GM21447 (cell line): Measurements from ENCODE around the gene RDM1.
"Not testable (repeated sequence)": the region's sequence is repeated elsewhere in the genome, so short reads cannot be mapped to it uniquely, and the experiment has no call there.

Experiments used
- ATAC-seq: cut with Tn5 transposase; IDR thresholded peaks from one replicate; pipeline ENCODE4 v1.9.1; 2021; ENCODE audit not compliant: unreplicated experiment

Gene RDM1, protein sequence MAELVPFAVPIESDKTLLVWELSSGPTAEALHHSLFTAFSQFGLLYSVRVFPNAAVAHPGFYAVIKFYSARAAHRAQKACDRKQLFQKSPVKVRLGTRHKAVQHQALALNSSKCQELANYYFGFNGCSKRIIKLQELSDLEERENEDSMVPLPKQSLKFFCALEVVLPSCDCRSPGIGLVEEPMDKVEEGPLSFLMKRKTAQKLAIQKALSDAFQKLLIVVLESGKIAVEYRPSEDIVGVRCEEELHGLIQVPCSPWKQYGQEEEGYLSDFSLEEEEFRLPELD

DNA sequence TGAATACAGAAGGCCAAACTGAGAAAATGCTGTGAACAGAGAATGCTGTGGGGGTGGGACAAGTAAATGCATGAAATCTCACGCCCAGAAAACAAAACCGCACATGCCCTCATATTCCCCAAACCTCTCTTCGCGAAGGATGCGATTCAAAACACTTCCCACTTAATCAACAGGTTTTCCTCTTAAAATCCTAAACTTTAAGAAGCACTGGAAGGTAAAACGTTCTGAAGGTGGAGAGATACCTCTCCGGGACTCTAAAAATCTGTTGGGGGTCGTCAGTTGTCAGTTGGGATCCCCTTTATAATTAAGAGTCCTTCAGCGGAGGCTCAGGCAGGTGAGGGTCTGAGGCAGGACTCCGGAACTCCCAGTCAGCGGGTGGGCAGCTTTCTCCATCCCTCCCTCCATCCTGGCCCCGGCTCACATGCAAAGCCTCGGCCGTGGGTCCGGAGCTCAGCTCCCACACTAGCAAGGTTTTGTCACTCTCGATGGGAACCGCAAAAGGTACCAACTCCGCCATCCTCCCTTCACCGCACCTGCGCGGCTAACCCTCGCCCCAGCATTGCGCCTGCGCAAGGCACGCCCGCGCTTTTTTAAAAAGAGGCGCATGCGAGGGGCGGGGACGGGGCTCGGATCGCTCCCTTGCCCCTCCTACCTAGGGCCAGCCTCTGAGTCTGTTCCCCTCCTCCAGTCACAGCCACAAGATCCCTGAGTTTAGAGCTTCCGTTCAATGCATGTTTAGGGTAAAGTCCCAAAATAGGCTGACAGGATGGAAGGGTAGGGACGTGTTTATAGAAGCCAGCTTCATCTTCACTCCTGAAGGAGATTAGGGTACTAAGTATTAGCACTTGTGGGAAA is at the start of gene RDM1:
Gene RDM1 (minus strand): TSS at position 563 of the 855 bp plus-strand sequence. CDS start 46 bp downstream, at position 517.
- ATAC-seq = no peak

DNA sequence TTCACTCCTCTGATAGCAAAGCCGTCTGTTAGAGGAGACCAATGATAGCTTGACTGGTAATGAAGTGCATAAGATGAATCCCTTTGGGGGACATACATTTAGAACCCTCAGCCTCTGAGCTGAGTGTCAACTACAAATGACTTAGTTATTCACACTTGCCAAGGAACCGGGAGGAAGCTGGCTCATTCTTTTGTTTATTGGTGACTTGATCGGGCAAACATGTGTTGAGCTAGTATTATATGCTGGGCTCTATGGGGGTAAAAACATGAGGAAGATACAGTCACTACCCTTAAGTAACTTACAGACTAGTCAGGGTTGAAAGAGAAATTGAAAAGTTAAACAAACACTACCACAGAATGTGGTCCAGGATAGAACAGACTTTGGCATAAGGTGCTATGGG is 47.8 kb upstream of the RDM1 start:
- no peak for ATAC-seq

DNA sequence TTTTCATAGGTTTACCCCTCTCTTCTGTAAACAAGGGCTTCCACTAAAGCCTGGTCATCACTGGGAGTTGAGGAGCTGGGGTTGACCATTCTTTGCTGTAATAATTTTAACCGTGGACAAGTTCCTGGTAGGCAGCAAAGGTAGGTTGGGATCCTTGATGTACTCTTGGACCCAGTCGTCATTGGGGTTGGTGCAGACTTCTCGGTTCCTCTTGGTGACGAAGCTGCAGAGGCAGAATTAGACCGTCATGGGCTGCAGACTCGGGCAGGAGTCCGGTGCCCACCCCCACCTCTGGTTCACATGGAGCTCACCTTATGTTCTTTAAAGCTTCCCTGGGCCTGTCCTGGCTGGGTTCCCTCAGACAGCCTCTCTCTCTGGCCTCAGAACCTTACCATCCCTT is 46.9 kb upstream of the RDM1 start:
- ATAC-seq = no peak

DNA sequence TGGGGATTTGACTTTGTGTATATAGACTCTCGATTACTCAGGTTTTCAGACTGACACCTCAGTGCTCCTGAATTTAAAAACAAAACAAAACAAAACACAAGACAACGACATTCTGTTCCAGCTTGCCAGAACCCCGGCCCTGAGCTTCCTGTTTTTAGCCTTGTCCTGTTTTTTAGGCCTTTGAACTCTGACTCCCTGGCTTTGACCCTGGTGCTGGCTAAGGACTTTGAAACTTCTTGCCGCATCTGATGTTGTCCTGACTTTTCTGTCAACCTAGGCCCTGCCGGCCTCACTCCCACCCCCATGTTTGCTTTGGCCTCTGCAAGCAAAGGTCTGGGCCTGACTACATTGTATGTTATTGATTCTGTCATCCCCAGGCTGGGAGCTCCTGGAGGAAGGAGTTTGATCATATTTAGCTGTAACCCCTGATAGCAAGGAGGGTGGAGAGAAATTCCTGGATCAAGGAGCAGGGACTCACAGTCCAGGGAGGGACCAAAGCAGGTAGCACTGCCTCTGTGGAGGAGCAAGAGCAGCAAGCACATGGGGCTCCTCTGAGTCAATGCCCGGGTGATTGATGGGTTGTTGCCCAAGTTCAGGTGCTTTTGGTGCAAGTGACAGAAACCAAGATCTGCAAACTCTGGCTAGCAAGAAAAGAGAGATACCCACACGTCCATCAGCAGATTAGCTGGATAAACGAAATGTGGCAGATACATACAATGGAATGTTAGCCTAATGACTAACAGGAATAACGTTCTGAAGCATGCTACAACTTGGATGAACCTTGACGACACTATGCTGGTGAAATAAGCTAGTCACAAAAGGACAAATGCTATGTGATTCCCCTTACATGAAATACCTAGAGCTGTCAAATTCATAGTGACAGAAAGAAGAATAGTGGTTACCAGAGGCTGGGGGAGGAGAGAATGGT is 43.0 kb upstream of the RDM1 start:
- no peak for ATAC-seq

DNA sequence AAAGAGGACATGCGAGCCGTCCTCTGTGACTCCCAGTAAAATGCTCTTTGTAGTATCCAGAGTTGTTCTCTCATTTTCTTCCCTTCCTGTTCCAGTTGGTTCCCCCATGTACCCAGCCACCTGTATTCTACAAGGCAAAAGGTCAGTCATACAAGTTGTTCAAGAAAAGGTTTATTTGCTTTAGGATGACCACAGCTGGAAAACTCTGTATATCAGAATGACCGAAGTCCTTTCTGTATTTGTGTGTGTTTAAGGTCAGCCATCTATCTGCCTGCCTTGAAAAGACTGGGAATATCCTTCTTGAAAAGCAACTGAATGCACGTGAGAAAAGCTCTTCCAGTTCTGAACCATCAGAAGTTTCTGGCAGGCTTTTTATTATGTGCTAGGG is 42.4 kb upstream of the RDM1 start:
- no peak for ATAC-seq

DNA sequence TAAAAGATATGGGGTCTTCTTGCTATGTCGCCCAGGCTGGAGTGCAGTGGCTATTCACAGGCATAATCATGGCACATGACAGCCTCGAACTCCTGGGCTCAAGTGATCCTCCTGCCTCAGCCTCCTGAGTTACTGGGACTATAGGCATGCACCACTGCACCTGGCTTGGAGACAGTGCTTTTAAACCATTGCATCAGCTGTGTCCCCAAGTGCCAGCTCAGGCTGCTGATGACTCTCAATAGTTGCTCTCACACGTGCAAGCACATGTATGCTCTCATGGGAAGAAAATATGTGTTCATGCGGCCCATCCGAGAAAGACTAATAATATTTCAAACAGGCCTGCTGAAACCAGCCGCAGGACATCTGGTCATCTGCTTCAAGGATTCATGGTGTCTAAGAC is 42.0 kb upstream of the RDM1 start:
- ATAC-seq = no peak

DNA sequence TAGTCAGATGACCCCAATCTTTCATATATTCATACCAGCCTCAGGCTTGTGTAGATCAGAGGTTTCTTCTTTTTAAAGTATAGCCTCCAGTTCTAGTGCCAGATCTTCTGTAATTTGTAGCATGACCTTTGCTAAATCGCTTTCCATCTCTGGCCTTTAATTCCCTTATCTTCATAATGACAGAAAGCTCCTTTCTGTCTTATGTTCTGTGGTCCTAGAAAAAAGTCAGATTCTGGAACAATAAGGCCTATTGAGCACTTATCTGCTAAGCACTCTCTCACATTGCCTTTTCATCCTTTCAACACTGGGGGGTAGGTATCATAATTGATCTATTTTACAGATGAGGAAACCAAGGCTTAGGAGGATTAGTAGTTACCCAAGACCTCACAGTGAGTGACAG is 41.5 kb upstream of the RDM1 start:
- no peak for ATAC-seq

DNA sequence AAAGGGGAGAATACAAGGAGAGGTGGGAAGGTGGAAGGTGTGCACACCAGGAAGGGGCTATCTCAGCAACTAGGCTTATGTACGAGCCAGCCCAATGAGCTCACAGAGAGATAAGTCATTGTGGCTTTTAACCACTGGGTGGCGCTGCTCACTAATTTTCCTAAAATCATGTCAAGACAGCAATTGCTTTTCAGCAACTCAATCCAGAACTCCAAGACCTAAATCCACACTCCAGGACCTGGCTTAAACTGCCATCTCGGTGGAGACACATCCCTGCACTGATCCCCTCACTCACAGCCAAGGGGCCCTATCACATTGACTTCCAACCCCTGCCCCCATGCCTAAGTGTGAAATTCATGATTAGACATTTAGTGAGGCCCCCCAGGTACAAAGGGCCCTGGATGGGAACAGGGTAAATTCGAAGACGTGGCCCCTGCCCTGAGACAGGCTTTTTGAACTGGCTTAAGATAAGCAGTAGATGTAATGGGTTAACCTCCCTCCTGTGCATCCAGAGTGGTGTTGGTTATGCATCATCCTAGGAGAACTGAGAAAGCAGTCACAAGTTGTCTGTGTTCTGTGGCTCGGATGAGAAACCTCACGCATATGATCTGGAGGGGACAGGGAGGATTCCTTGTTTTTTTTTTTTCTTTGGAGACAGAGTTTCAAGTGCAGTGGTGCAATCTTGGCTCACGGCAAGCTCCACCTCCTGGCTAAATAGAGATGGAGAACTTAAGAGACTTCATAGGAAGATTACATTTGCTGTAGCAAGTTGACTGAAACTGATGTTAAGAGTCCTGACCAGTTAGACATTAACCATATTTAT is 39.2 kb upstream of the RDM1 start:
- ATAC-seq = no peak

DNA sequence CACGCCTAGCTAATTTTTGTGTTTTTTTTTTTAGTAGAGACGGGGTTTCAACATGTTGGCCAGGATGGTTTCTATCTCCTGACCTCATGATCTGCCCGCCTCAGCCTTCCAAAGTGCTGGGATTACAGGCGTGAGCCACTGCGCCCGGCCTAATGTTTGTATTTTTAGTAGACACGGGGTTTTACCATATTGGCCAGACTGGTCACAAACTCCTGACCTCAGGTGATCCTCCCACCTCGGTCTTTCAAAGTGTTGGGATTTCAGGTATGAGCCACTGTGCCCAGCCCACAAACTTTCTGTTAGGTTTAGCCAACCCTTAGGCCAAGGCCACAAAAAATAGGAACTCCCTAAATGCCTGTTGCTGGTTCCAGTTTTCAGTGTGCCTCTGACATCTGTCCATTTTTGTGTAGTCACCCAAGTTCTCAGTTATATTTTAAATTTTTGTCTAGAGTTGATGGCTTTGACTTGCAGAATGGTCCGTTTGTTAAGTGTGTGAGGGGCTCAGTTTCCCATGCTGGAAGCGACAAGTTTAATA is 38.0 kb upstream of the RDM1 start:
- no peak for ATAC-seq

DNA sequence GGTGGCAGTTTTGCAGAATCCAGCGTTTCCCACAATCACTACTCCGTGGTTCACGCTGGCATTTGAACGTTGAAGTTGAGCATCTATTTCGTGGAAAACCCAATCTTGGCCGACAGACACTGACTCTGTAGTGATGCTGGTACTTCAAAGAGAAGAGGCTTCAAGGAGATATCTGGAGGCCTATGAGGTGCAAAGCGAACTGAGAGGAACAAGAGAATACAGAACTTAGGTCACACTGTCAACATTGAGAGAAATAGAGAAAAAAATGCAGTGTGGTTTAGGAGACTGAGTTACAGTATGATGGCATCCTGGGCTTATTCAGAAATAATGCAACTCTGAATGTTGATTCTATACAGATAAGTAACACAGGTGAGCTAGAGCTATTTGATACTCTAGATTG is 34.7 kb upstream of the RDM1 start:
- ATAC-seq = no peak

DNA sequence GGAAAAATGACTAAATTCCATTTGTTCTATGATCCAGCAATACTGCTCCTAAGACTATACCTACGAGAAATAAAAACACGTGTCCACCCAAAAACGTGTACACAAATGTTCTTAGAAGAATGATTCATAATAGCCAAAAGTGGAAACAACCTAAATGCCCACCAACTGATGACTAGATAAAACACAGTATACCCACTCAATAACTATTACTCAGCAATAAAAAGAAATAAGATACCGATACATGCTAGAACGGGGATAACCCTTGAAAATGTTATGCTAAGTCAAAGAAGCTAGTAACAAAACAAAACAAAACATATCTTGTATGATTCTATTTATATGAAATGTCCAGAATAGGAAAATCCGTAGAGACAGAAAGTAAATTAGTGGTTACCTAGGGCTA is 33.1 kb upstream of the RDM1 start:
- no peak for ATAC-seq

DNA sequence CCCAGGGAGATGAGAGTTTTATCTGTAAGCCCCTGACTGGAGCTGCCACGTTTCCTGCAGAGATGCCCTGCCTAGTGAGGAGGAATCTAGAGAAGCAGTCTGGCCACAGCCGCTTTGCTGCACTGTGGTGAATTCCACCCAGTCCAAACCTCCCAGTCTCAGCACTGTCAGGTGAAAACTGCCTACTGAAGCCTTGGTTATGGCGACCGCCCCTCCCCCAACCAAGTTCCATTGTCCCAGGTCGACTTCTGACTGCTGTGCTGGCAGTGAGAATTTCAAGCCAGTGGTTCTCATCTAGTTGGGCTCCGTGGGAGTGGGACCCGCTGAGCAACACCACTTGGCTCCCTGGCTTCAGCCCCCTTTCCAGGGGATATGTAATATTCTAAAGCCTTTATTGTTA is 23.1 kb upstream of the RDM1 start:
- no peak for ATAC-seq

DNA sequence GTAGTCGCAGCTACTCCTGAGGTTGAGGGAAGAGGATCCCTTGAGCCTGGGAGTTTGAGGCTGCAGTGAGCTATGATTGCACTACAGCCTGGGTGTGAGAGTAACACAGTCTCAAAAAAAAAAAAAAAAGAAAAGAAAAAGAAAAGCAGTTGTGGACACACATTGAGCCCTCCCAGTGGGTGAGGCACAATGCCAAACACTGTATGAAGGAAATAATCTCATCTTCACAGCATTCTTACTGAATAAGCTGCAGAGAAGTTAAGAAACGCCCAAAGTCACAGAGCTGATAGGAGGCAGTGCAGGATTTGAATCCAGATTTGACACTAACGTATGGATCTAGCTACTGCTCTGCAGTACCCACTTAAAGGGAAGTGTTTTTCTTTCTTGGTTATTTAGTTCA is 18.8 kb upstream of the RDM1 start:
- ATAC-seq = no peak

DNA sequence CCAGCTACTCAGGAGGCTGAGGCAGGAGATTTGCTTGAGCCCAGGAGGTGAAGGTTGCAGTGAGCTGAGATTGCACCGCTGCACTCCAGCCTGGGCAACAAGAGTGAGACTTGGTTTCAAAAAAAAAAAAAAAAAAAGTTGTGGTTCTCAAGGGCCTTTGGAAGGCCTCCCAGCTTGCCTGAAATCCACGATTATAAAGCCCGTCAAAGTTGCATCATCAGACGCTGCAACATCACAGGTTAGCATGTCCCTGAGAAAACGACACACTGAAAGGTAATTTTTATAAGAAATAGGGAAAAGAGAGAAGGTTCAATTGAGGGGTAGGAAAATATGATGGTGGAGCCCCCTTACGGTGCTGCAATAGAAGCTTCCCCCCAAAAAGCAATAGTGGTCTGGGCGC is 17.5 kb upstream of the RDM1 start:
- ATAC-seq = no peak

DNA sequence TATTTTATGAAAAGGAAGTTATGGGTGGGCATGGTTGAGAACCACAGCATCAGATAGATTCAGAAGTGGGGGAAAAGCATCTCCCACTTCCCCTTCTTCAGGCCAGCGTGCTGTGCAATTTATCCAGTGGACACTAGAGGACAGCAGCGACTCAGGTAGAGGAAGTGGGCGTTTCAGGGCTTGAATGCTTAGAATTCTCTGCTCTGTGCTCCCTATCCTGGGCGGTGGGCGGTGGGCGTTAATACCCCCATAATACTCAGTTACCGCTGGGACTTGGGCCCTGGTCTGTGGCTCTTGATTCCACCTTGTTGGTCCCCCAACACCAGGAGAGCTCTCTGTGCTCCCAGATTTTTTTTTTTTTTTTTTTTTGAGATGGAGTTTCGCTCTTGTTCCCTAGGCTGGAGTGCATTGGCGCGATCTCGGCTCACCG is 16.6 kb upstream of the RDM1 start:
- no peak for ATAC-seq

DNA sequence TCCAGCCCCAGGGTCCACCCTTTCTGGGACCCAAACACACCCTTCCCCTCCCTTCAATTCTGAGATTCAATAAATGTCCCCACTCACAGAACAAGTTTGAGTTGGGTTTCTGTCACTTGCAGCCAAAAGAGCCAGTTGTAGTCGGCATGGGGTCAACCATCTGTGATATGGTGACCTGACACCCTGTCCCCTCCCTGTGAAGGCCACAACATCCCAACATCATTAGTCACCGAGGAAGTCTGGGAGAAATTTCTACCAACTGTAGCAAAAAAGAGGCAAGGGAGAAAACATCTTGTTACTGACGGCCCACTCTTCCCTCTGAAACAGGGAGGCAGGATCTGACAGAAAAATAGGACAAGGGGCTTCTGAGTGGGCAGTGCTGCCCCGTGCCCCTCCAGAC is 13.6 kb upstream of the RDM1 start:
- no peak for ATAC-seq

DNA sequence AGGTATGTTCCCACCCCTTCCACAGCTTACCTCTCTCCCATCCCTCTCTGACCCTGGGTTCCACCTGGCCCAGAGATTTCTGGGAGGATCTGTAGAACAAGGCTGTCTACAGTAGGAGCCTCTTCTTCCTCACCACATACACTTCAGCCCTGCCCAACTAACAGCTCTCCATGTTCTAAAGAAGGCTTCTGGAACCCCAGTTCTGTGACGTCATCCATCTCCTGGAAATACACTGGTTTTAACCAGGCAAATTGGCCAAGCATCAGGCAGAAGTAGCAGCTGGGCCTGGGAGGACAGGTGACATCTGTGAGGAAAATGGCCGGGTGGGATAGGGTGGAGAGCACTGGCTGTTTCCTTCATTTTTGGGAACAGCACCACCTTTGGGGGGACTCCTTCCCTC is 13.0 kb upstream of the RDM1 start, which contains the start of gene LYZL6:
Gene LYZL6 (minus strand): TSS at position 177 of the 400 bp plus-strand sequence. CDS start 4,357 bp downstream, outside the sequence.
- ATAC-seq = no peak

DNA sequence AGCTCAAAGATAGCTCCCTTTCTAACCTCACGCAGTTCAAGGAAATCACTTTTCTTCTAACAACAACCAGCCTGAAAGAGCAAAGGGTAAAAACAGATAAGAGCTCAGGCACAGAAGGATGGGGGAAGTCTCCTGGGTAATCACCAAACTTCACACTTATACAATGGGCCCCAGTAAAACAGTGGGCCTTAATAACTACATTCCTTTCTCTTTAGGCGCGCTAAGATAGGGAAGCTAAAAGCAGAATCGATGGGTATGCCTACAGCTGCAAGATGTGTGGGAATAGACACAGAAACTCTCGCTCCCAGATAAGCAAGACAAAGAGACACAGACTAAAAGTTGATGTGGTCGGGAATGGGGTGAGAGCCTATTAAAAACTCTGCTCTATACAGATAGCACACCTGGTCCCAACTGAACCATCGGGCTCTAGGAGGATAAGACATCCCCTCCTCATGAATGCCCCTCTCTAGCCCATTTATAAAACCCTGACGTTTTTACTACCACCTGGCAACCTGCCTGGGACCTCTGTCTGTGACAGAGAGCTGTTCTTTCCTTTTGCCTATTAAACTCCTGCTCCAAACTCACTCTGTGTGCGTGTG is 12.1 kb upstream of the RDM1 start:
- no peak for ATAC-seq

DNA sequence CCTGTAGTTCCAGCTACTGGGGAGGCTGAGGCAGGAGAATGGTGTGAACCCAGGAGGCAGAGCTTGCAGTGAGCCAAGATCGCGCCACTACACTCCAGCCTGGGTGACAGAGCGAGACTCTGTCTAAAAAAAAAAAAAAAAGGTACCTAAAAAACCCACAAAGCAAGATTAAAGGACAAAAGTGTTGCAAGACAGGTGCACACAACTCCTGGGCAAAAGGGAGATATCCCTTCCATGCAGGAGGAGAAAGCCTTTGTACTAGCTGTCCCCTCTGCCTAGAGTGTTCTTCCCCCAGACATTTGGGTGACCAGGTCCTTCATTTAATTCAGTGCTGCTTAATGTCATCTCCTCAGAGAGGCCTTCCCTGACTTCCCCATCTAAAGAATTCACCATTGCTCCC is 7.9 kb upstream of the RDM1 start:
- not testable (repeated sequence) for ATAC-seq

DNA sequence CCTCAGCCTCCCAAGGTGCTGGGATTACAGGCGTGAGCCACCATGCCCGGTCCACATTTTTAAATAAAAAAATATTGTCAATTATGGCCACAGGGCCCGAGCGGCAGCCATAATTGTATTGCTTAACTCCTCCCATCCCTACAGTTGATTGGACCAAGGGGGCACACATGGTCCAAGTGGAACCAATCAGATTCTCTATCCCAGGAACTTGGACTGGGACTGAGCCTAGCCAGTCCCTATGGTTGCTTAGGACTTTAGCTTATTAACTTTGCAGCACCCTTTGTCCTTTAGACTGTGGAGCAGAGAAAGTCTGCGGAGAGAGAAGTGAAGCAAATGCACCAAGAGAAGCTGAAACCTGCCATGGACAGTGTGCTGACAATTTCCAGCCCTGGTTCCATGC is 5.5 kb upstream of the RDM1 start:
- no peak for ATAC-seq
